ENCODE measurements around the gene ACOT6.
"Not testable (repeated sequence)": the region's sequence is repeated elsewhere in the genome, so short reads cannot be mapped to it uniquely, and the experiment has no call there.

DNA sequence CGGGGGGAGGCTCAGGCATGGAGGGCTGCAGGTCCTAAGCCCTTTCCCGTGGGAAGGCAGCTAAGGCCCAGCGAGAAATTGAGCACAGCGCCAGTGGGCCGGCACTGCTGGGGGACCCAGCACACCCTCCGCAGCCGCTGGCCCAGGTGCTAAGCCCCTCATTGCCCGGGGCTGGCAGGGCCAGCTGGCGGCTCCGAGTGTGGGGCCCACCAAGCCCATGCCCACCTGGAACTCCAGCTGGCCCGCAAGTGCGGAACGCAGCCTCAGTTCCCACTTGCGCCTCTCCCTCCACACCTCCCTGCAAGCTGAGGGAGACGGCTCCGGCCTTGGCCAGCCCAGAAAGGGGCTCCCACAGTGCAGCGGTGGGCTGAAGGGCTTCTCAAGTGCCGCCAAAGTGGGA lies 45.9 kb upstream of the ACOT6 start:
- not testable (repeated sequence) for TF ChIP-seq CTCF (conservative IDR thresholded peaks at IDR 0.05; ENCODE audit: low read depth, low read length); EZH2 (IDR thresholded peaks at IDR 0.05; ENCODE audit: borderline replicate concordance, low read depth, low read length, poor library complexity, severe bottlenecking)
